Aorta (tissue), 5 donors: ENCODE results near the gene GLP2R. TPM values are rescaled to one million over a fixed set of nuclear protein-coding genes. Genes with fewer than 3 reads are reported as not detected.
"Not testable (repeated sequence)": the region's sequence is repeated elsewhere in the genome, so short reads cannot be mapped to it uniquely, and the experiment has no call there.

Source experiments
- ATAC-seq: fragments of 200-7000 bp; cut with Tn5 transposase; one replicate; pipeline ENCODE4 v1.9.1; 2022; ENCODE audit warnings: moderate library complexity; ENCODE audit not compliant: low FRiP score
- DNase-seq, 2 donors: peaks; one replicate each; pipeline ENCODE4 v3.0.0-alpha.2; 2020
- H3K27ac ChIP-seq, 2 donors: one replicate each; pipeline ENCODE4 v1.5.1; 2013; ENCODE audit warnings: low read length in 2 of 2, mild to moderate bottlenecking in 2 of 2, moderate library complexity in 2 of 2, control low read depth in 1 of 2, inconsistent platforms in 1 of 2, low read depth in 1 of 2
- H3K27me3 ChIP-seq, 2 donors: one replicate each; pipeline ENCODE4 v1.6.1; 2013; ENCODE audit warnings: control low read depth in 1 of 2, low read length in 1 of 2, mild to moderate bottlenecking in 1 of 2, moderate library complexity in 1 of 2; ENCODE audit not compliant: insufficient read depth in 2 of 2, control insufficient read depth in 1 of 2
- H3K36me3 ChIP-seq, 2 donors: one replicate each; pipeline ENCODE4 v1.6.1; 2013; ENCODE audit warnings: control low read depth in 1 of 2, low read length in 1 of 2, mild to moderate bottlenecking in 1 of 2; ENCODE audit not compliant: insufficient read depth in 2 of 2, control insufficient read depth in 1 of 2
- H3K4me1 ChIP-seq, 2 donors: one replicate each; pipeline ENCODE4 v1.6.1; 2013; ENCODE audit warnings: low read length in 2 of 2, control low read depth in 1 of 2, mild to moderate bottlenecking in 1 of 2, moderate library complexity in 1 of 2; ENCODE audit not compliant: insufficient read depth in 2 of 2, control insufficient read depth in 1 of 2
- H3K4me3 ChIP-seq, 2 donors: one replicate each; pipeline ENCODE4 v1.5.1; 2013; ENCODE audit warnings: low read length in 2 of 2, control low read depth in 1 of 2, mild to moderate bottlenecking in 1 of 2
- H3K9me3 ChIP-seq: one replicate; pipeline ENCODE4 v1.6.1; 2013; ENCODE audit warnings: mild to moderate bottlenecking, low read length; ENCODE audit not compliant: control insufficient read depth
- WGBS, 2 donors: extraction: QIAGEN DNeasy Blood & Tissue Kit; methylation state at CpG; one replicate each; pipeline ENCODE4 v1.1.7; 2013; 5-methylcytosine and 5-hydroxymethylcytosine counted together
- intact Hi-C, 2 donors: fragments of 100-400 bp; cut with DNase I; formaldehyde crosslinking; loops; one replicate each; pipeline versions ENCODE4 v1.14.2 to v1.15.0; 2022
- long read RNA-seq, 2 donors: library from polyadenylated mRNA; unstranded; transcript quantifications; one replicate each; pipeline ENCODE4 v2.0.0, GENCODE V29; 2020 to 2021
- polyA plus RNA-seq, 2 donors: library from polyadenylated mRNA; stranded (reverse); fragments of 200-250 nt; gene quantifications; one replicate each; pipeline ENCODE4 v1.2.3, GENCODE V29; 2013
- total RNA-seq, 2 donors: library from RNA; stranded (reverse); fragmentation: NEBNext Ultra II Directional; extraction: Animal tissue kit (Norgen Biotek cat#: 25700); gene quantifications; one replicate each; pipeline ENCODE4 v1.2.1, GENCODE V29; 2021
- donor health status: healthy with polysubstance abuse.
- donor health status: Bipolar disorder and iron deficiency.
- donor health status: DM: no; HTN: no; CAD: no.
- donor health status: DM: no; HTN: no; CAD: no.
- donor health status: DM: yes; HTN: yes; CAD: no.

Gene GLP2R, protein sequence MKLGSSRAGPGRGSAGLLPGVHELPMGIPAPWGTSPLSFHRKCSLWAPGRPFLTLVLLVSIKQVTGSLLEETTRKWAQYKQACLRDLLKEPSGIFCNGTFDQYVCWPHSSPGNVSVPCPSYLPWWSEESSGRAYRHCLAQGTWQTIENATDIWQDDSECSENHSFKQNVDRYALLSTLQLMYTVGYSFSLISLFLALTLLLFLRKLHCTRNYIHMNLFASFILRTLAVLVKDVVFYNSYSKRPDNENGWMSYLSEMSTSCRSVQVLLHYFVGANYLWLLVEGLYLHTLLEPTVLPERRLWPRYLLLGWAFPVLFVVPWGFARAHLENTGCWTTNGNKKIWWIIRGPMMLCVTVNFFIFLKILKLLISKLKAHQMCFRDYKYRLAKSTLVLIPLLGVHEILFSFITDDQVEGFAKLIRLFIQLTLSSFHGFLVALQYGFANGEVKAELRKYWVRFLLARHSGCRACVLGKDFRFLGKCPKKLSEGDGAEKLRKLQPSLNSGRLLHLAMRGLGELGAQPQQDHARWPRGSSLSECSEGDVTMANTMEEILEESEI
- total RNA-seq (1 to 10 TPM in 1 of 2 donors, not detected in 1; 9.7 TPM), polyA plus RNA-seq (1 to 10 TPM in 1 of 2 donors, under 1 TPM in 1; 0.61 to 1.3 TPM)
- long read RNA-seq, donor 1, result 0 reads
- long read RNA-seq, donor 2, full-length matches to known transcripts, result 5 of 9 reads
- long read RNA-seq, donor 2, partial matches to known transcripts, result 2 of 9 reads
- long read RNA-seq, donor 2, other reads (novel, unspliced or antisense), result 2 of 9 reads

DNA sequence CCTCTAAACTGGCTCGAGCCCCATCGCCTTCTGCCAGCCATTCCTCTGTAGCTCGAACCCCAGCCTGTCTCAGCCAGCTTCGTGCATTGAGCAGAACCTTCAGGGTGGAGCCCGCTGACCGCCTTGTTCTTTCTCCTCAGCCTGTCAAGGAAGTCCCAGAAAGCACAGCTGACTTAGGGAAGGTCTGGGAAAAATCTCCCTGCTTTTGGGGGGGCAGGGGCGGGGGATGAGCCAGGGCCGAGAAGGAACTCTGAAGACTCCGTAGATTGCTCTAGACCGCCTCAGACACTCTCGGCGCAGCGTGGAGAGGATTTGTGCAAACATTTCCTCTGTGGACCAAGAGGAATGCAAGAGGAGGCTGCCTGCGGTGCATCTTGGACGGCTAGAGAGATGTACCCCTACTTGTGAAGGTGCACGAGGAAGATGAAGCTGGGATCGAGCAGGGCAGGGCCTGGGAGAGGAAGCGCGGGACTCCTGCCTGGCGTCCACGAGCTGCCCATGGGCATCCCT, at the start of gene GLP2R:
TSS of gene GLP2R (plus strand) at position 284 of the 510 bp plus-strand sequence. CDS start at position 424, 140 bp downstream.
- intact Hi-C loops, result no loop called here
- no peak within 1 kb of the TSS for H3K4me3 ChIP-seq
- no peaks in the 10 kb centered on the region for H3K27me3 ChIP-seq
- no peaks in the 10 kb centered on the region for H3K4me1 ChIP-seq
- WGBS, 2 donors, result 46% methylated on average over 21 of the region's 21 CpGs
- peaks cover 2% of the 10 kb centered on the region for H3K9me3 ChIP-seq
- no peaks in the 10 kb centered on the region for H3K36me3 ChIP-seq
- H3K27ac ChIP-seq, result no peak within 1 kb of the TSS
- ATAC-seq, result no peak
- DNase-seq, result no peak

DNA sequence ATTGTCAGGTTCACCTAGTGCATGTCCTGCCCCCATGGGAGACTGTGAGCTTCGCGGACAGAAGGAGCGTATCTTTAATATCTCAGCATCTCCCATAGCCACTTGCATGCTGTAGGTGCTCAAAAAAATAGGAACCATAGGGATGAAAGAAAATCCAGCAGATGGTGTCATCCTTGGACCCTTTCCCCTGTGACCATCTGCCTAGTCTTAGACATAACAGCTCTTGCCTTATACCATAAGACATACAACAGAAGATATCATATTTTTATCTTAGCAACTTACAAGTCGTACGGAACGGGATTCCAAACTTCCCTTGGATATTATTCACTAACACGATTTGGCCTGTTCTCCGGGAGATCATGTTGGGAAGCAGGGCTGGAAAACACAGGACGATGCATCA, 48.8 kb upstream of the GLP2R start:
- intact Hi-C loops, result no loop called here
- ATAC-seq (no peak), DNase-seq (no peak)
- H3K4me3 ChIP-seq, result no peak overlapping the region
- H3K9me3 ChIP-seq, result no peaks in the 10 kb centered on the region
- no peaks in the 10 kb centered on the region for H3K36me3 ChIP-seq
- WGBS, 2 donors, result 90 to 92% methylated on average over 9 of the region's 9 CpGs
- H3K27me3 ChIP-seq, result no peaks in the 10 kb centered on the region
- H3K4me1 ChIP-seq, result no peaks in the 10 kb centered on the region
- no peak overlapping the region for H3K27ac ChIP-seq

DNA sequence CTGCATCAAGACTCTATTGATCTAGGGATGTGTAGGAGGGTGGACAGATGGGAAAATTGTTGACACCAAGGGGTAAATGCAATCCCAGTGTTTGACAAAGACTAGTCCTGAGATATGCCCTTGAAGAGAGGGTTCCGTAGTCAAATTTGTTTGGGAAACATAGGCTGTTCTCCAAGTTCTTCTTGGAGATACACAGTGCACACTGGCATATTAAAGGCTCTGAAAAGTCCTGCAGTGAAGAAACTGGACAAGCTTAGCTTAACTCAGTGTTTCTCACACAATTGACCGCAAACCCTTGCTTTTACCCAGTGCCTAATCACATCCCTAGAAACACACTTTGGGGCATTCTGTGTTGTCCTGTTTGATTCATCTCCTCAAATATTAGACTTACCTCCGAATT, 45.2 kb upstream of the GLP2R start:
- Histone ChIP-seq H3K4me3 (no peak overlapping the region), H3K27ac (no peak overlapping the region), H3K27me3 (no peaks in the 10 kb centered on the region), H3K9me3 (no peaks in the 10 kb centered on the region), H3K4me1 (no peaks in the 10 kb centered on the region), H3K36me3 (no peaks in the 10 kb centered on the region)
- intact Hi-C loops, result no loop called here
- ATAC-seq (no peak), DNase-seq (no peak)
- 85 to 94% methylated on average over 3 of the region's 3 CpGs for WGBS, 2 donors

DNA sequence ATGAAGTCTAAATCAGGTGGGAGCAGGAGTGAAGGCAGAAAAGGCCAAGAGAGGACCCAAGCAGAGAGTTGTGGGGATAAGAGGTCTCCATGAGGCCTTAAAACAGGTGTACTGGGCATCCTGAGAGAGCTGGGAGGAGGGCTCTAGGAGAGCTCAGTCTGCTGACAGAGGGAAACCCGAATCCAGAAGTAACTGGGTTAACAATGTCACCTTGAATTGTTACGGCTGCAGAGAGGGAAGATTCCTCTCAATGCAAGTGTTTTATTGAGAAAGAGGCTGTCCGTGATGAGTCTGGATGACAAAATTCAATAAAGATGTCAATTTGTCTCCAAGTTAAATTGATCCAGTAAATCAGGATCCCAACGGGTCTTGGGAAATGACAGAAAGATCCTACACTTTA, 42.7 kb upstream of the GLP2R start:
- ATAC-seq, result no peak
- intact Hi-C loops, result no loop called here
- 61 to 64% methylated on average over 4 of the region's 4 CpGs for WGBS, 2 donors
- no peak for DNase-seq
- no peaks in the 10 kb centered on the region for H3K27me3 ChIP-seq
- H3K9me3 ChIP-seq, result no peaks in the 10 kb centered on the region
- no peak overlapping the region for H3K4me3 ChIP-seq
- H3K36me3 ChIP-seq, result no peaks in the 10 kb centered on the region
- no peak overlapping the region for H3K27ac ChIP-seq
- no peaks in the 10 kb centered on the region for H3K4me1 ChIP-seq

DNA sequence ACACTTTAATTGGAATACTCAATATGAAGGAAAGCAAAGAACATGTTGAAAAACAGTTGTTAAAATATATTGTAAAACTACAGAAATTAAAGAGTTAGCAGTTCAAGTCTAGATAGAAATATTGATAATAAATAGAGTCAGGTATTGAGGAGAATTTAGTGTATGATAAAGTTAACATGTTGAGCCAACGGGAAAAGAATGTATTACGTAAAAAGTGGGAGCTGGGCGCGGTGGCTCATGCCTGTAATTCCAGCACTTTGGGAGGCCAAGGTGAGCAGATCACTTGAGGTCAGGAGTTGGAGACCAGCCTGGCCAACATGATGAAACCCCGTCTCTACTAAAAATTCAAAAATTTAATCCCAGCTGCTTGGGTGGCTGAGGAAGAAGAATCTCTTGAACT, 42.3 kb upstream of the GLP2R start:
- ATAC-seq, H3K27me3 ChIP-seq, DNase-seq, H3K4me3 ChIP-seq, H3K36me3 ChIP-seq, H3K9me3 ChIP-seq, intact Hi-C loops, H3K4me1 ChIP-seq, H3K27ac ChIP-seq: not testable (repeated sequence)
- 87 to 90% methylated on average over 5 of the region's 5 CpGs for WGBS, 2 donors

DNA sequence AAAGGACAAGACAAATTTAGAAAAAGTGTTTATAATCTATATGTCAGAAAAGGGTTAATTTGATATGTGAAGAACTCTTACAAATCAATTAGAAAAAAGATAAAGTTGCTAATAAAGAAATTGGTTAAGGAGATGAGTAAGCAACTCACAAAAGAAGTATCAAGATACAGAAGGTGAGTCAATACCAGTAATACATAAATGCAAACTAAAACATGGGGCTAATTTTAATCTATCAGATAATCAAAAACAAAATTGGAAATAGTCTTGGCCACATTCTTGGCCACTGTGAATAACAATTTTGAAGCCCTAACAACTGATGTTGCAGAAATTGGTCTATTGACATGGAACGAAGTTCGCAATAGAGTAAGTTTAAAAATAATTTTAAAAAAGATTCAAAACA, 41.2 kb upstream of the GLP2R start:
- no peaks in the 10 kb centered on the region for H3K36me3 ChIP-seq
- no peak overlapping the region for H3K4me3 ChIP-seq
- no peaks in the 10 kb centered on the region for H3K4me1 ChIP-seq
- intact Hi-C loops, result no loop called here
- no peaks in the 10 kb centered on the region for H3K9me3 ChIP-seq
- WGBS, 2 donors, result 93 to 94% methylated on average over 2 of the region's 2 CpGs
- ATAC-seq, result no peak
- no peaks in the 10 kb centered on the region for H3K27me3 ChIP-seq
- no peak for DNase-seq
- H3K27ac ChIP-seq, result no peak overlapping the region

DNA sequence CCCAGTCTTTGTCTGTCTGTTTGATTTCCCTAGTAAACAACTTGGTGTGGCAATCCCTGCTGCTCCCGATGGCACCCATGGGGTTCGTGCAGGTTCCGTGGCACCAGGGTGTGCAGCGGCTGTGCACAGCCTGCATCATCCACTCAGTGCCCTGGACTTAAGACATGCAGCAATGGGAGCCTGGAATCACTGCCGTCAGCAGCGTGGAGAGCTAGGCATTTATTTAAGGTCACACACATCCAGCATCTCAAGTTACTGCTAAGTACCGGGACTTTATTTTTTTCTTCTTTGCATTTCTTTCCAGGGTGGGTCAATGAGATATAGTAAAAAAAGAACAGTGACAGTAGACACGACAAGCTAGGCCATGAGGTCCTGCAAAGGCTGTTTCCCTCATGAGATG, 37.1 kb upstream of the GLP2R start:
- intact Hi-C loops, result no loop called here
- ATAC-seq, result no peak

DNA sequence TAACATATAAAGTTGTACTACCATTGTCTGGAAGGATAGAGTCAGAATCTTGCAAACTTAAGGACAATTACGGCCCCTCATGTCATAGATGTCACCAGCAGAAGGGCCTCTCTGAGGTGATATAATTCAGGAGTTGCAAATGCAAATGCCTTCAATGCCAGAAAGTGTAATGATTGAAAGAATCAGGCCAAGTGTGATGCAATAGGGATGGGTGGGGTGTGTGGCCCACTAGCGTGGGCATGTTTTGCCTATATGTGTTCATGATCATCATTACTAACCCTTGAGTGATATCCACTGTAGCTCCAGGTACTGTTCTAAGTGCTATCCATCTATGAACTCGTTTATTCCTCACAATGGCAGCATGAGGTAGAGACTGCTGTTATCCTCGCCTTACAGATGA, 35.4 kb upstream of the GLP2R start:
- intact Hi-C loops, result no loop called here
- WGBS, 2 donors, result 83 to 85% methylated on average over 4 of the region's 4 CpGs
- no peak for DNase-seq
- H3K9me3 ChIP-seq, result no peaks in the 10 kb centered on the region
- no peaks in the 10 kb centered on the region for H3K27me3 ChIP-seq
- H3K4me1 ChIP-seq, result no peaks in the 10 kb centered on the region
- no peak for ATAC-seq
- H3K27ac ChIP-seq, result no peak overlapping the region
- no peak overlapping the region for H3K4me3 ChIP-seq
- no peaks in the 10 kb centered on the region for H3K36me3 ChIP-seq

More for the DNA sequence above, 37.1 kb upstream of the GLP2R start:
- H3K36me3 ChIP-seq, result no peaks in the 10 kb centered on the region
- no peak overlapping the region for H3K4me3 ChIP-seq
- no peak overlapping the region for H3K27ac ChIP-seq
- WGBS, 2 donors, result 58 to 61% methylated on average over 8 of the region's 8 CpGs
- DNase-seq, result peak in 1 of 2 donors; percentile 46
- H3K9me3 ChIP-seq, result no peaks in the 10 kb centered on the region
- H3K4me1 ChIP-seq, result no peaks in the 10 kb centered on the region
- H3K27me3 ChIP-seq, result no peaks in the 10 kb centered on the region
